Stimulated activated CD8-positive, alpha-beta memory T cell treated with anti-CD3 and anti-CD28 coated beads, Interleukin-12 subunit alpha, Interleukin-12 subunit beta, amount 100 ng/mL, for 1 hour (primary cell): ENCODE results near the gene SEMA7A.
"Not testable (repeated sequence)": the region's sequence is repeated elsewhere in the genome, so short reads cannot be mapped to it uniquely, and the experiment has no call there.

Experiments used
- DNase-seq: peaks from one replicate; pipeline ENCODE4 v3.0.0-alpha.2; 2020; ENCODE audit warnings: low read depth

The SEMA7A gene

GRCh38 chr15:74433592-74434262 lies at the start of gene SEMA7A:
SEMA7A (minus strand) TSS chr15:74433958; CDS start chr15:74433918, 40 bp downstream.
- DNase-seq: peak; percentile 59

- DNase-seq: no peak
Observed at GRCh38 chr15:74482661-74483060, 48.9 kb upstream of the SEMA7A start.

GRCh38 chr15:74480364-74480763 lies 46.6 kb upstream of the SEMA7A start:
- DNase-seq: not testable (repeated sequence)

- not testable (repeated sequence) for DNase-seq
Observed at GRCh38 chr15:74471621-74472020, 37.9 kb upstream of the SEMA7A start.

GRCh38 chr15:74470631-74471395 lies 37.1 kb upstream of the SEMA7A start:
- no peak for DNase-seq

GRCh38 chr15:74468341-74469032 lies 34.7 kb upstream of the SEMA7A start:
- DNase-seq: no peak

- DNase-seq: no peak
Observed at GRCh38 chr15:74466570-74466969, 32.8 kb upstream of the SEMA7A start.

- no peak for DNase-seq
Observed at GRCh38 chr15:74464897-74465296, 31.1 kb upstream of the SEMA7A start.

GRCh38 chr15:74464216-74464615 lies 30.5 kb upstream of the SEMA7A start:
- DNase-seq: no peak

- no peak for DNase-seq
Observed at GRCh38 chr15:74463634-74464033, 29.9 kb upstream of the SEMA7A start.

- DNase-seq: no peak
Observed at GRCh38 chr15:74461847-74462511, 28.2 kb upstream of the SEMA7A start.

- peak; percentile 96 for DNase-seq
Observed at GRCh38 chr15:74460871-74461846, 27.4 kb upstream of the SEMA7A start, which contains the start of gene UBL7. UBL7 (minus strand) TSS chr15:74461160; CDS start chr15:74458867, 2,293 bp downstream.

GRCh38 chr15:74460298-74460697 lies 26.5 kb upstream of the SEMA7A start:
- no peak for DNase-seq

GRCh38 chr15:74459798-74460197 lies 26.0 kb upstream of the SEMA7A start:
- DNase-seq: not testable (repeated sequence)

- no peak for DNase-seq
Observed at GRCh38 chr15:74458473-74458872, 24.7 kb upstream of the SEMA7A start.

GRCh38 chr15:74457036-74457435 lies 23.3 kb upstream of the SEMA7A start:
- DNase-seq: not testable (repeated sequence)

- DNase-seq: no peak
Observed at GRCh38 chr15:74454764-74455500, 21.2 kb upstream of the SEMA7A start.

- DNase-seq: no peak
Observed at GRCh38 chr15:74453925-74454763, 20.4 kb upstream of the SEMA7A start.
